AG09309 (cell line): Measurements from ENCODE around the gene NLGN1.

ENCODE experiments used
- DNase-seq: peaks from one replicate; pipeline ENCODE4 v3.0.0-alpha.2; 2010; ENCODE audit warnings: low read depth
- H3K4me3 ChIP-seq: 2 replicates; pipeline ENCODE4 v1.5.1; 2011; ENCODE audit warnings: mild to moderate bottlenecking, low read depth, low read length, moderate library complexity; ENCODE audit not compliant: control insufficient read depth
- TF ChIP-seq, protein P1 (sequence below): IDR thresholded peaks from 2 replicates; pipeline ENCODE4 v1.5.1; 2011; ENCODE audit warnings: mild to moderate bottlenecking, low read depth, low read length, inconsistent platforms; ENCODE audit not compliant: insufficient read depth, control insufficient read depth; ENCODE audit errors: missing control alignments

Gene NLGN1

DNA sequence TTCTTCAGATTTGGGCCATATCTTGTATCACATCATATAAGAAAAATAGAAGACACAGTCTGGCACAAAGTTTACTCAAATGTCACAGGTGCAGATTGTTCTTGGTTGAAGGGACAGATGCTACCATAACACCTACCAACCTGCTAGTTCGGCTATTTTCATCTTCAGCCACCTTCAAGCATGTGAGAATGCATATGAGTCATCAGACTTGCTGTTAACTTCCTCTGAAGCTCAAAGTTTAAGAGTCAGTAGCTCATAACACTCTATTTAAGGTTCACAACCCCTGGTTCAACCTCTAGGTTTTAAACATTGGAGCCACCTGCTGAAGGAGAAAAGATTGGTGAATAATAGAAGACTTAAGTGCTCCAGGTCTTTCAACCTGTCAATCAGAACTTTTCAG is 522.8 kb downstream of the NLGN1 start:
- no peak for DNase-seq
- TF ChIP-seq, protein P1, sequence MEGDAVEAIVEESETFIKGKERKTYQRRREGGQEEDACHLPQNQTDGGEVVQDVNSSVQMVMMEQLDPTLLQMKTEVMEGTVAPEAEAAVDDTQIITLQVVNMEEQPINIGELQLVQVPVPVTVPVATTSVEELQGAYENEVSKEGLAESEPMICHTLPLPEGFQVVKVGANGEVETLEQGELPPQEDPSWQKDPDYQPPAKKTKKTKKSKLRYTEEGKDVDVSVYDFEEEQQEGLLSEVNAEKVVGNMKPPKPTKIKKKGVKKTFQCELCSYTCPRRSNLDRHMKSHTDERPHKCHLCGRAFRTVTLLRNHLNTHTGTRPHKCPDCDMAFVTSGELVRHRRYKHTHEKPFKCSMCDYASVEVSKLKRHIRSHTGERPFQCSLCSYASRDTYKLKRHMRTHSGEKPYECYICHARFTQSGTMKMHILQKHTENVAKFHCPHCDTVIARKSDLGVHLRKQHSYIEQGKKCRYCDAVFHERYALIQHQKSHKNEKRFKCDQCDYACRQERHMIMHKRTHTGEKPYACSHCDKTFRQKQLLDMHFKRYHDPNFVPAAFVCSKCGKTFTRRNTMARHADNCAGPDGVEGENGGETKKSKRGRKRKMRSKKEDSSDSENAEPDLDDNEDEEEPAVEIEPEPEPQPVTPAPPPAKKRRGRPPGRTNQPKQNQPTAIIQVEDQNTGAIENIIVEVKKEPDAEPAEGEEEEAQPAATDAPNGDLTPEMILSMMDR: no peak
- no peak overlapping the region for H3K4me3 ChIP-seq

DNA sequence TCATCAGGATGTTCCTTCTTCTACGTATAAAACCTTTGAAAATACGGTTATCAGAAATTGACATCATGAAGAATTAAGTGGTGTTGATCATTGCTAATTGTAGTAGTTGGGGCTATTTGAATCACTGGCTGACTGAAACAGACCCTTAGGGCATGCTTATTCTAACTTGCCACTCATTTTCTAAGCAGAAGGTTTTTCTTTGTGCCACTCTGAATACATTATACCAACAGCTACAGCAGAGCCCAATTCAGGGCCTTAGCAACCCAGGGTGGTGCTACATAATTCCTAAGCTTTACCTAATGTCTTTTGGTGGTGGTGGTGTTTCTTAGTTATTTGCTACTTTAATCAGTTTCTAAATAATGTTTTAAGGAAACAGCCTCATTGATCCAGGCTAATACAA is 524.2 kb downstream of the NLGN1 start:
- TF ChIP-seq, protein P1: no peak
- no peak for DNase-seq
- no peak overlapping the region for H3K4me3 ChIP-seq

DNA sequence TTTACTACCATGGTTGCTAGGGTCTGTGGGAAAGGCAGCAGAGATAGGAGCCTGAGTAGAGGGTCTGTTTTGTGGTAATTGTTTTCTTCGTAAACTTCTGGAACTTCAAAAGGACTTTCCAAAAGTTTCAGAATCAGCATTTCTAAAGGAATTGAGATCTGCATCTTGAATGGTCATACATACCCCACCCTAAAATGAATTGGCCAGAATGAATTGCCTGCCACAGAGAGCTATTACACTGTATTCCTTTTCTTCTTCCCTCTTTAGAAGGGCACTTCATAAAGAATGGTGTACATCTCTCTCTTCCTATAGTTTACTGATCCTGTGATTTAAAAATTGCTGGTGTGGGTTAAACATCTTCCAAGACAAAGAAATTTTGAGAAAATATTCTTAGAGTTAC is 525.7 kb downstream of the NLGN1 start:
- no peak for DNase-seq
- TF ChIP-seq, protein P1: no peak

DNA sequence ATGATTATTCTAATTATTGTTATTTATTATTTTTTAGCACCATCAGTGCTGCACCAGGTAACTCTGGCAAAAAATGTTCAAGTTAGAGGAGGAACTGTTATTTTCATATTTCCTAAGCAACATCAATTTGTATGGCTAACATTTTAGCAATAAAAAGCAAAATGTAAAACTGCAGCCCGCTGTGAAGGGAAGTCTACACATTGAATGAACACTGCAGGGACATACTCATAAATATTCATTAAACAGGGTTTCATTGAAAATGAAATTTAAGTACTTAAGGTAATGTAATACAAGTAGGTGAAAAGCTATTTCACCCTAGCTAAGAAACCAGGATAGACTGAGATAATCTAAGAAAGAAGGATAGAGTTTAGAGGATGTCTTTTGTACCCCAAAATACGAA is 532.7 kb downstream of the NLGN1 start:
- DNase-seq: no peak
- H3K4me3 ChIP-seq: no peak overlapping the region
- TF ChIP-seq, protein P1: no peak

More for the DNA sequence above, 525.7 kb downstream of the NLGN1 start:
- H3K4me3 ChIP-seq: no peak overlapping the region

DNA sequence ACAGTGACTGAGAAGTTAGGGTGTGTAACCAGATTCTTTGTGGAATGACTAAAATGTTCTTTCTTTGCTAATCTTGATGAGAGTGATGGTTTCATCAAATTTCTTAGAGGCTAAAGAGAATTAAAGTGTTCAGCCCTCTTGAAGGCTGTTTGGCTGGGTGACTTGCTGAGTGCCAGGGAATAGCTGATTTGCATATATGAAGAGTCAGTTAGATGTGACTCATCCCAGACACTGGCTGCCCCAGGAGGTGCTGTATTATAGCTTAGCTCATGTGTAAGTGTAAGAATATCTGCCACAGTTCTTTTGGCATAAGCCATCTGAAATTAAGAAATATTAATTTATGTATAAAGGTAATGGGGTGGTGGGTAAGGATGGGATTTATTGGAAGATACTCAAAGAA is 535.1 kb downstream of the NLGN1 start:
- peak; percentile 40 for DNase-seq
- H3K4me3 ChIP-seq: no peak overlapping the region
- TF ChIP-seq, protein P1: no peak

DNA sequence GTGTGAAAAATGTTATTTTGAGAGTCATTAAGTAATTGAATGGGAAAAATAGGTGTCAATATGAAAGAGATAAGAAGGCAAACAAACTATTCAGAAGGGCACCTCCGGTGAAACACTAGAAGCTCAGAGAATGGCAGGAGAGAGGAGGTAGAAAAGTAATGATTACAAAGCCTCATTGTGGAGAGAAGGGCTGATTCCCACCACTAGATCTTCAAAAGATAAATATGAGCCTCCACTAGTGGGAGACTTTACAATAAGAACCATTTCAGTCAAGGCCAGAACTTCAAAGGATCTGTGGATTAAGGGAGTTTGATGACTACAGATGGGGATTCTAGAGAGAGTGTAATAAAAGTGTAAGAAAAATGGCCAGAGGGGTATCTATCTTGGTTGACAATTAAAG is 535.6 kb downstream of the NLGN1 start:
- no peak for DNase-seq
- TF ChIP-seq, protein P1: no peak

DNA sequence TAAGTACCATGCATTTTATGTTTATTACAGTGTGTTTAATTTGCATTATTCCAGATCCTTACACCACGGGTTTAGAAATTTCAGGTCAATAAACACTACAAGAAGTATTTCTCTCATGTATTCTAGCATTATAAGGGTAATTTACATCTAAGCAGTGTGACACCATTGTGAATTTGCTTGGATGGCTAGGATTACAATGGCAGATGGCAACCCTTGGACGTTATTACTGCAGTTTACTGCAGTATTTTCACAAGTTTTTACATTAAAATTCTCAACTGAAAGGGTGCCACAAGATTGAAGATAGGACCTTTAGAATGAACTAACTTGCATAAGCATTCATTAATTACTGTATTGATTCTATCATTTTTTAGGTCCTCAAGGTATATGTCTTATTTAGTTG is 538.8 kb downstream of the NLGN1 start:
- H3K4me3 ChIP-seq: no peak overlapping the region
- TF ChIP-seq, protein P1: no peak
- no peak for DNase-seq

More for the DNA sequence above, 535.6 kb downstream of the NLGN1 start:
- H3K4me3 ChIP-seq: no peak overlapping the region
